Measurements from ENCODE around the gene WNT8A.

DNA sequence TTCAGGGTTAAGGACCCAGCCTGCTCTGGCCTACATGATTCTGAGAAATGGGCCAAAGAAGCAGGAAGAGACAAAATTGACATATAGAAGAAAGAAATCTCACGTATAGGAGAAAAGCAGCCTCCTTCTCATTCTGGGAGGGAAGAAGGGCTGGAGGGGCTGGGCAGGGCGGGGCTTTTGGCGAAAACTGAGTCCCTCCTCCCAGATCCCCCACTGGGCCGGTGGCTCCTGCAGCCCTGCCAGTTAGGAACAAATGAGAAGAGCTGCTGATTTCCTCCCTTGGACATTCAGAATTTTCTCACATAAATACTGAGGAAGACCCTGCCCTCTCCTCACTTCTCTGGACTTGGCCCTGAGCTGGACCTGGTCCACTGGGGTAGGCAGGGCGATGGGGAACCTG, at the start of gene WNT8A:
- TF ChIP-seq POLR2A (IDR thresholded peaks at IDR 0.05) (no peak), EP300 (IDR thresholded peaks at IDR 0.05) (no peak), POLR2AphosphoS5 (IDR thresholded peaks at IDR 0.05) (no peak)
- TF ChIP-seq, protein P1, sequence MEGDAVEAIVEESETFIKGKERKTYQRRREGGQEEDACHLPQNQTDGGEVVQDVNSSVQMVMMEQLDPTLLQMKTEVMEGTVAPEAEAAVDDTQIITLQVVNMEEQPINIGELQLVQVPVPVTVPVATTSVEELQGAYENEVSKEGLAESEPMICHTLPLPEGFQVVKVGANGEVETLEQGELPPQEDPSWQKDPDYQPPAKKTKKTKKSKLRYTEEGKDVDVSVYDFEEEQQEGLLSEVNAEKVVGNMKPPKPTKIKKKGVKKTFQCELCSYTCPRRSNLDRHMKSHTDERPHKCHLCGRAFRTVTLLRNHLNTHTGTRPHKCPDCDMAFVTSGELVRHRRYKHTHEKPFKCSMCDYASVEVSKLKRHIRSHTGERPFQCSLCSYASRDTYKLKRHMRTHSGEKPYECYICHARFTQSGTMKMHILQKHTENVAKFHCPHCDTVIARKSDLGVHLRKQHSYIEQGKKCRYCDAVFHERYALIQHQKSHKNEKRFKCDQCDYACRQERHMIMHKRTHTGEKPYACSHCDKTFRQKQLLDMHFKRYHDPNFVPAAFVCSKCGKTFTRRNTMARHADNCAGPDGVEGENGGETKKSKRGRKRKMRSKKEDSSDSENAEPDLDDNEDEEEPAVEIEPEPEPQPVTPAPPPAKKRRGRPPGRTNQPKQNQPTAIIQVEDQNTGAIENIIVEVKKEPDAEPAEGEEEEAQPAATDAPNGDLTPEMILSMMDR (IDR thresholded peaks at IDR 0.05) = no peak

Data from suprapubic skin (tissue), 4 donors.